T-helper 22 cell (primary cell): ENCODE results near the gene DHX40.
"Not testable (repeated sequence)": the region's sequence is repeated elsewhere in the genome, so short reads cannot be mapped to it uniquely, and the experiment has no call there.

Source experiments
- DNase-seq: peaks from one replicate; pipeline ENCODE4 v3.0.0-alpha.2; 2020; ENCODE audit warnings: low read depth

The DHX40 gene

GRCh38 chr17:59631276-59631675 lies 65.9 kb downstream of the DHX40 start:
- DNase-seq, result no peak

DNA sequence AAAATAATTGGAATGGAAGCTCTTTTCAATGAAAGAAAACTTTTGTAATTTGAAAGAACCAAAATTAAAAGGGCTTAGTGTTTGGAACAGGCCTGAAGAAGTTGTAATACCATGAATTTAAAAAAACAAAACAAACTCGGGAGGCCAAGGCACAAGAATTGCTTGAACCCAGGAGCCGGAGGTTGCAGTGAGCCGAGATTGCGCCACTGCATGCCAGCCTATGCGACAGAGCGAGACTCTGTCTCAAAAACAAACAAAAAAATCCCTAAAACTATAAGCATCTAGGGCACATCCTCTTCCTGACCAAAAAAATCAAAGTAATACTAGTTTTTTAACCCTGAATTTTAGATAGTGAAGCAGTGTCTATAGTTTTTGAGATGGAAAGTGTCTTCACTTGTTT lies 67.0 kb downstream of the DHX40 start:
- DNase-seq, result no peak

GRCh38 chr17:59633658-59634359 lies 68.4 kb downstream of the DHX40 start:
- no peak for DNase-seq

DNA sequence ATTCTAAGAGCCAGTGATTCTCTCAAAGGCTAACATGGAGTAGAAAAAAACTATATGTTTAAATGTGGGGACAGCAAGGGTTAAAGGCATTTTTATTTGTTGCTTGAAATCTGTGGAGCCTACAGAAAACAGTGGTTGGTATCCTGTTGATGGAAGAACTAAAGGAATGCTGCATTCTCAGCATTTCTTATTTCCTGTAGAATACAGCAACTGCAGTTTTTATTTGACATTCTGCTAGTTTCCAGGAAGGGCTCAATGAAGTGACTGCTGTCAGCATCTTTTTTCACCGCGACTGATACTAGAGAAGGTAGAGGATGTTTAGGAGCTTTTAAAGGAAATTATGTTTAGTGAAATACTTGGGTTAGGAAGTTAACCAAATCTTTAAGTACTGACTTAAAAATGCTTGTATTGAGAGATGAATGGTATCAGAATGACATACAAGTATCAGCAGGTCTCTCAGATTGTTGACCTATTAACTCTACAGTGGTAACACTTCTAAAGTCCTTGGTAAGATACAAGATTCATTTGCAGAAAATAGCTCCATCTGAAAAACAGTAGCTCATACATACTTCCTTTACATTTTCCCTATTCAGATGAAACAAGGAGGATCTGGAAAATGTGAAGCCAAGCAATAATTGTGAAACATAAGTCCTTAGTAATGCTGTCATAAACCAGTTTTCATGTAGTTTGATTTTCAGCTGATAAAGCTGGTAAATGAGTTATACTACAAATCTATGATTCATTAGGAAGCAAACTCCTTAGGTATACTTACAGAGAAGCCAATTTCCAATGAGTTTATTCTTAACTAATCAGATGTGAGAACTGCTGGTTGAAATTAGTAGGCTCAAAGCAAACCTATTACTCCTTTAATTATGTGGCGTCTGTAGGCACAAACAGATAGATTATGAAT lies 69.5 kb downstream of the DHX40 start:
- DNase-seq, result no peak

DNA sequence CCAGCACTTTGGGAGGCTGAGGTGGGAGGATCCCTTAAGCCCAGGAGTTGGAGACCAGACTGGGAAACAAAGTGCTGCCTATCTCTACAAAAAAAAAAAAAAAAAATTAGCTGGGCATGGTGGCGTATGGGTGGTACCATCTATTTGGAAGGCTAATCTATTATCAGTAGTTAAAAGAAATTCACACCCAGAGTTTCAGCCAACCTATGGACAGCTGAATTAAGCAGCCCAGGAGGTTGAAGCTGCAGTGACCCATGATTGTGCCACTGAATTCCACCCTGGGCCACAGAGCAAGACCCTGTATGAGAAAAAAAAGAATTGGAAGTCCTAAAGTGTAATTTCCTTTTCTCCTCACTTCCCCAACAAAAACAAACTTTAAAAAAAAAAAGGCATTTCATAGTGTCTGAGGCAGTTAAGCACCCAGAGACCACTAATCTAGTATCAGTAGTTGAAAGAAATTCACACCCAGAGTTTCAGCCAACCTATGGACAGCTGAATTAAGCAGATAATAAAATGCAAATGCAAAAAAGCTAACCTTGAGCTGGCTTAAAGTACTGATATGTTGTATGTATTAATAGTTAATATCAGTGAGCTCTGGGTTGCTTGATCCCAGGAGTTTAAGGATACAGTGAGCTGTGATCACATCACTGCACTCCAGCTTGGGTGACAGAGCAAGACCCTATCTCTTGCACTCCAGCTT lies 72.4 kb downstream of the DHX40 start:
- no peak for DNase-seq

- no peak for DNase-seq
Observed at GRCh38 chr17:59638553-59638952, 73.1 kb downstream of the DHX40 start.

- no peak for DNase-seq
Observed at GRCh38 chr17:59641799-59642484, 76.5 kb downstream of the DHX40 start.

DNA sequence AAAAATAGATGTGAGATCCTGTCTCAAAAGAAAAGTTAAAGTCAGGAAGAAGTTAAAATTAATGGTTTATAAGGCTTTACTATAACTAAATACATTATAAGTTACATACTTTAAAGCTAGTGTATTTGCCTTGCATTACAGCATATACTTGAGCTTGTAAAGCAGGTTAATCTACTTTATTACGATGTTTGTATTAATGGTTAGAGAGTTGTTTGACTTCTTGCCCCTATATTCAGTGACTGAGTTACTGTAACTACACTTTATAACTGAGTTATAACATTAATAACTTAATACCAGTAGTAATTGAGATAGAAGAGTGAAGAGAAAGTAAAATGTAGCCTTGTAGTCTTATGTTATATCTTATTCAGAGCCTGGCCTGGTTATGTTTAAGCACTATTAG lies 77.2 kb downstream of the DHX40 start:
- no peak for DNase-seq

GRCh38 chr17:59643159-59644140 lies 78.0 kb downstream of the DHX40 start:
- DNase-seq, result no peak

- DNase-seq, result no peak
Observed at GRCh38 chr17:59647288-59647687, 81.9 kb downstream of the DHX40 start.

DNA sequence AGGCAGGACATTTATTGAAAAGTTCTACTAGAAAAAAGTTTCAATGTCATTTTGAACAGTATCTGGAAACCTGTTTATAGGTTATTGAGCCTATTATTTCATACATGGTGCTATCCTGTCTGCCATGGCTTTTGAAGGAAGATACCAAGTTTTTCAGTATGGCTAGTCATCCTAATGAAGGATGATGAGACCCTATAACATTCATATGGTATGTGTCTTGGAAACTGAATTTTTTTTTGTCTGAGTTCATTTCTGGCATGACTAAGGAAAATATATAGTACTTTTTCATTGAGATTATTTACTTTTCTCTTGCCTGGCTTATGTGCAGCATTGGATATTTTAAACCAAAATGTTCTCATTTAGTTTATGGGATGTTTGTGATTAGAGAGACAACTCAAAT lies 84.5 kb downstream of the DHX40 start:
- no peak for DNase-seq

DNA sequence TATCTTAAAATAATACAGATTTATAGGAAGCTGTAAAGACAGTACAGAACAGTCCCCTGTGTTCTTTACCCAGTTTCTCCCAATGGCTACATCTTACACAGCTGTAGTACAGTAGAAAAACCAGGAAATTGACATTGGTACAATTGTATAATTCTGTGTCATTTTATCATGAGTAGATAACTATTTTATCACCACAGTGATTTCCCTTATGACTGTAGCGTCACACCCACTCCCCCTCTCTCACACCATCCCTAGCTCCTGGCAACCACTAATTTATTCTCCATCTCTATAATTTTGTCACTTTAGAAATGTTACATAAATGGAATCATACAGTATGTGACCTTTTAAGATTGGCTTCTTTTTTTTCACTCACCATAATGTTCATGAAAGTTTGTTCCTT lies 85.2 kb downstream of the DHX40 start:
- no peak for DNase-seq

- no peak for DNase-seq
Observed at GRCh38 chr17:59651346-59651745, 85.9 kb downstream of the DHX40 start.

GRCh38 chr17:59652119-59652518 lies 86.7 kb downstream of the DHX40 start:
- DNase-seq, result no peak

DNA sequence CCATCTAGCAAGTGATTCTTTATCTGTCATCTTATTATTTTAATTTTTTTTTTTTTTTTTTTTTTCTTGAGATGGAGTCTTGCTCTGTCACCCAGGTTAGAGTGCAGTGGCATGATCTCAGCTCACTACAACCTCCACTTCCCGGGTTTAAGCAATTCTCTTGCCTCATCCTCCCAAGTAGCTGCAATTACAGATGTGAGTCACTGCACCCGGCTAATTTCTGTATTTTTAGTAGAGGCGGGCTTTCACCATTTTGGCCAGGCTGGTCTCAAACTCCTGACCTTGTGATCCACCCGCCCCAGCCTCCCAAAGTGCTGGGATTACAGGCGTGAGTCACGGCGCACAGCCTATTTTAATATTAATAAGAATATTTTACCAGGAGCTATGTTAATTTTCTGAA lies 91.2 kb downstream of the DHX40 start:
- not testable (repeated sequence) for DNase-seq
